Endothelial cell of umbilical vein (primary cell): ENCODE data around the gene TSR1. TPM values are rescaled to one million over a fixed set of nuclear protein-coding genes. Genes with fewer than 3 reads are reported as not detected.

ENCODE experiments used
- BruUV-seq: library from RNA; stranded (reverse); fragments of 400-500 nt; replicated peaks from 2 replicates; lab custom pipeline; 2021; lab: Mats Ljungman, UMichigan
- CTCF ChIA-PET: fragments of 300-600, 350-600 bp; sonication (Branson Sonifier 250); formaldehyde crosslinking; loops from one replicate; lab custom pipeline; 2021; ENCODE audit warnings: antibody characterized with exemption, inconsistent platforms; lab: Charles Lee
- POLR2A ChIA-PET: fragments of 300-600, 350-600 bp; sonication (Branson Sonifier 250); formaldehyde crosslinking; loops from one replicate; lab custom pipeline; 2021; ENCODE audit warnings: antibody characterized with exemption, inconsistent platforms; lab: Charles Lee
- DNase-seq: peaks from one replicate; pipeline ENCODE4 v3.0.0-alpha.2; 2011; ENCODE audit warnings: low read depth, low spot score
- FAIRE-seq: peaks from 2 replicates; lab custom pipeline; 2011; peaks lifted over from hg19 to GRCh38; lab: Jason Lieb, UNC
- H2AFZ ChIP-seq: 2 replicates; pipeline ENCODE4 v1.6.0; 2012; ENCODE audit warnings: low read depth, low read length, control low read depth, inconsistent platforms
- H3K27ac ChIP-seq: 2 replicates; pipeline ENCODE4 v1.5.1; 2011; ENCODE audit warnings: low read depth, mild to moderate bottlenecking, control low read depth, low read length, moderate library complexity; ENCODE audit not compliant: insufficient read depth
- H3K27me3 ChIP-seq, 2 experiments: 2 replicates each; pipeline versions ENCODE4 v1.6.0 to v1.6.1; 2011; ENCODE audit warnings: low read length in 2 of 2, mixed read lengths in 1 of 2; ENCODE audit not compliant: control insufficient read depth in 2 of 2, insufficient read depth in 2 of 2
- H3K36me3 ChIP-seq, 2 experiments: 2 replicates in 1 of 2; 3 replicates in 1 of 2; pipeline ENCODE4 v1.5.1; 2011; ENCODE audit warnings: low read length in 2 of 2, mild to moderate bottlenecking in 1 of 2, moderate library complexity in 1 of 2; ENCODE audit not compliant: control insufficient read depth in 2 of 2, insufficient read depth in 2 of 2; ENCODE audit errors: extremely low read depth in 1 of 2
- H3K4me1 ChIP-seq: 3 replicates; pipeline ENCODE4 v1.5.1; 2011; ENCODE audit warnings: mild to moderate bottlenecking, low read length; ENCODE audit not compliant: control insufficient read depth, insufficient read depth; ENCODE audit errors: extremely low read depth
- H3K4me2 ChIP-seq: 2 replicates; pipeline ENCODE4 v1.6.1; 2011; ENCODE audit warnings: low read length, control low read depth, mixed read lengths; ENCODE audit not compliant: insufficient read depth
- H3K4me3 ChIP-seq, 3 experiments: fragments of 200-600 bp in 1 of 3; sonication (generic), shearing (Covaris generic) in 1 of 3; replicated peaks in 1 of 3; 2 replicates each; pipeline ENCODE4 v1.5.1; 2011 to 2016; ENCODE audit warnings: control low read depth in 3 of 3, low read length in 3 of 3, mild to moderate bottlenecking in 2 of 3, inconsistent platforms in 1 of 3, low read depth in 1 of 3, moderate library complexity in 1 of 3; ENCODE audit not compliant: insufficient read depth in 1 of 3
- H3K79me2 ChIP-seq: 2 replicates; pipeline ENCODE4 v1.6.0; 2012; ENCODE audit warnings: low read length, inconsistent platforms; ENCODE audit not compliant: control insufficient read depth, insufficient read depth
- H3K9ac ChIP-seq: replicated peaks from 2 replicates; pipeline ENCODE3; 2011; ENCODE audit warnings: low read length, control low read depth; ENCODE audit not compliant: insufficient read depth; ENCODE audit errors: extremely low read depth
- H3K9me1 ChIP-seq: replicated peaks from 3 replicates; pipeline ENCODE4 v1.6.0; 2011; ENCODE audit warnings: mild to moderate bottlenecking, low read length; ENCODE audit not compliant: control insufficient read depth, insufficient read depth; ENCODE audit errors: extremely low read depth
- H3K9me3 ChIP-seq: replicated peaks from 2 replicates; pipeline ENCODE4 v1.5.1; 2012; ENCODE audit warnings: low read length, inconsistent platforms; ENCODE audit not compliant: control insufficient read depth, insufficient read depth
- H4K20me1 ChIP-seq: replicated peaks from 2 replicates; pipeline ENCODE3; 2011; ENCODE audit warnings: mild to moderate bottlenecking, low read length; ENCODE audit not compliant: control insufficient read depth, insufficient read depth; ENCODE audit errors: extremely low read depth
- CTCF ChIP-seq, 2 donors: IDR thresholded peaks; 1 replicate in 1 of 2; 2 replicates in 1 of 2; pipeline ENCODE4 v1.5.1; 2011; ENCODE audit warnings: low read length in 2 of 2, mild to moderate bottlenecking in 2 of 2, moderate library complexity in 2 of 2, control low read depth in 1 of 2, inconsistent platforms in 1 of 2, low read depth in 1 of 2; ENCODE audit not compliant: insufficient read depth in 1 of 2; ENCODE audit errors: extremely low read depth in 1 of 2
- EZH2 ChIP-seq: IDR thresholded peaks from 2 replicates; pipeline ENCODE4 v1.6.1; 2012; ENCODE audit warnings: borderline replicate concordance, low read depth, mild to moderate bottlenecking, moderate library complexity, low read length, inconsistent platforms; ENCODE audit not compliant: severe bottlenecking
- FOS ChIP-seq: IDR thresholded peaks from 2 replicates; pipeline ENCODE4 v1.6.1; 2011; ENCODE audit warnings: mild to moderate bottlenecking, low read length, moderate library complexity, borderline replicate concordance; ENCODE audit not compliant: insufficient read depth
- GATA2 ChIP-seq: IDR thresholded peaks from 2 replicates; pipeline ENCODE4 v1.7.0; 2011; ENCODE audit warnings: low read depth, mild to moderate bottlenecking, moderate library complexity, mixed read lengths, low read length; ENCODE audit not compliant: insufficient read length, insufficient read depth
- JUN ChIP-seq: IDR thresholded peaks from 2 replicates; pipeline ENCODE4 v1.6.1; 2011; ENCODE audit warnings: borderline replicate concordance, low read depth; ENCODE audit not compliant: insufficient read length, insufficient read depth
- MAX ChIP-seq: IDR thresholded peaks from 2 replicates; pipeline ENCODE4 v1.6.1; 2011; ENCODE audit not compliant: insufficient read depth, insufficient read length
- MYC ChIP-seq: IDR thresholded peaks from one replicate; pipeline ENCODE4 v1.6.1; 2011; ENCODE audit warnings: mild to moderate bottlenecking, low read depth, low read length
- POLR2A ChIP-seq: IDR thresholded peaks from 2 replicates; pipeline ENCODE4 v1.6.1; 2012; ENCODE audit warnings: low read depth, mild to moderate bottlenecking, control low read depth, low read length
- POLR2AphosphoS5 ChIP-seq: IDR thresholded peaks from 2 replicates; pipeline ENCODE4 v1.6.1; 2012; ENCODE audit warnings: low read depth, mild to moderate bottlenecking, control low read depth, low read length, moderate library complexity; ENCODE audit not compliant: insufficient read depth
- dilution Hi-C: fragments of 300-500 bp; cut with MboI; formaldehyde crosslinking; loops from one replicate; pipeline ENCODE4 v1.15.0; 2019; ENCODE audit warnings: low sequenced_read_pairs; ENCODE audit not compliant: extremely low pct_ligation_motif_present
- intact Hi-C: fragments of 100-400 bp; cut with micrococcal nuclease; formaldehyde crosslinking; loops from one replicate; pipeline ENCODE4 v1.10.0; 2022
- polyA plus RNA-seq, 4 experiments: library from polyadenylated mRNA; depleted of rRNA in 3 of 4; stranded (reverse) in 3 of 4; unstranded in 1 of 4; fragments of >200 nt; gene quantifications; 2 replicates each; pipeline versions ENCODE4 v1.2.1 to v1.2.3, GENCODE V29; 2011 to 2012; ENCODE audit warnings: missing spikeins in 1 of 4
- total RNA-seq: library from RNA; stranded (reverse); gene quantifications from 2 replicates; pipeline ENCODE4 v1.2.3, GENCODE V29; 2021

TSR1 gene
- total and polyA plus RNA-seq, 2 donors (not counting 3 experiments of a cell fraction or from before 2014, with no cell fraction given) = 6.2 to 39.9 TPM

GRCh38 chr17:2372681-2373080 is 36.4 kb upstream of the TSR1 start:
- H3K27ac ChIP-seq = no peak overlapping the region
- H2AFZ ChIP-seq = no peak overlapping the region
- dilution Hi-C loops = no loop called here
- TF ChIP-seq CTCF (IDR thresholded peaks at IDR 0.05; ENCODE audit: extremely low read depth in 1 of 2, insufficient read depth in 1 of 2, low read depth in 1 of 2, low read length in 2 of 2) = no peak
- TF ChIP-seq FOS = no peak
- no peak for TF ChIP-seq MYC
- no peak for TF ChIP-seq JUN
- no peak for TF ChIP-seq EZH2
- TF ChIP-seq GATA2 = no peak
- TF ChIP-seq POLR2AphosphoS5 = no peak
- TF ChIP-seq POLR2A = no peak
- no peak for TF ChIP-seq MAX
- FAIRE-seq (no peak), DNase-seq (no peak)
- H3K79me2 ChIP-seq = no peaks in the 10 kb centered on the region
- no peaks in the 10 kb centered on the region for H3K9me1 ChIP-seq
- no peaks in the 10 kb centered on the region for H3K27me3 ChIP-seq
- no TSS peak for BruUV-seq
- H4K20me1 ChIP-seq = no peaks in the 10 kb centered on the region
- peaks cover 6% of the 10 kb centered on the region for H3K4me1 ChIP-seq
- no peak overlapping the region for H3K4me2 ChIP-seq
- POLR2A ChIA-PET = no interaction called here
- intact Hi-C loops = no loop called here
- H3K9me3 ChIP-seq = no peaks in the 10 kb centered on the region
- H3K9ac ChIP-seq = no peak overlapping the region
- CTCF ChIA-PET = interaction anchor here (0.8 to 6.4 kb wide), 4 partner anchors 9 to 43 kb away, joined by 3 to 47 read pairs (median 4); no protein-coding TSS in a partner anchor
- peaks cover 0 to 23% of the 10 kb centered on the region in 2 experiments for H3K36me3 ChIP-seq
- no peak overlapping the region for H3K4me3 ChIP-seq
